Choroid plexus epithelial cell (primary cell): ENCODE results near the gene PNRC2.
A peak's percentile ranks its signal among the peaks of the same experiment; 100 is the strongest.
"Not testable (repeated sequence)": the region's sequence is repeated elsewhere in the genome, so short reads cannot be mapped to it uniquely, and the experiment has no call there.

Source experiments
- DNase-seq: peaks from one replicate; pipeline ENCODE4 v3.0.0-alpha.2; 2010; ENCODE audit warnings: low read depth
- H3K4me3 ChIP-seq: 2 replicates; pipeline ENCODE4 v1.5.1; 2011; ENCODE audit warnings: low read depth, mild to moderate bottlenecking, control low read depth, low read length, moderate library complexity
- TF ChIP-seq, protein P1 (sequence below): conservative IDR thresholded peaks from 2 replicates; pipeline ENCODE4 v1.5.1; 2011; ENCODE audit warnings: low read depth, mild to moderate bottlenecking, control low read depth, inconsistent platforms, low read length, moderate library complexity

The PNRC2 gene

DNA sequence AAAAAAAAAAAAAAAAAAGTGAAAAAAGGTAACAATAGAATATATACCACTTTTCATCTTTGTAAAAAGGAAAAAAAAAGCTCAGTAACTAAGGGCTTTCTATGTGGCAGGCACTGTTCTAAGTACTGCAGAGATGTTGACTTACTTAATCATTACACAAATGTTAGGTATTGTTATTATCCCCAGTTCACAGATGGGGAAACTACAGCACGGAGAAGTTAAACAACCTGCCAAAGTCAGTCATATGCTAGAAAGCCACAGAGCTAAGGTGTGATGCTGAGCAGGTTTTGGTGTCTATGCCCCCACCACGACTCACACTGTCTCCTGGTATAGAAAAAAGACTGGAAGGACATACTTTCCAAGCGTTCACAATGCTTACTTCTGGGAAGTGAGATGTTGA lies 6.6 kb upstream of the PNRC2 start:
- no peak for DNase-seq
- no peak overlapping the region for H3K4me3 ChIP-seq
- TF ChIP-seq, protein P1, sequence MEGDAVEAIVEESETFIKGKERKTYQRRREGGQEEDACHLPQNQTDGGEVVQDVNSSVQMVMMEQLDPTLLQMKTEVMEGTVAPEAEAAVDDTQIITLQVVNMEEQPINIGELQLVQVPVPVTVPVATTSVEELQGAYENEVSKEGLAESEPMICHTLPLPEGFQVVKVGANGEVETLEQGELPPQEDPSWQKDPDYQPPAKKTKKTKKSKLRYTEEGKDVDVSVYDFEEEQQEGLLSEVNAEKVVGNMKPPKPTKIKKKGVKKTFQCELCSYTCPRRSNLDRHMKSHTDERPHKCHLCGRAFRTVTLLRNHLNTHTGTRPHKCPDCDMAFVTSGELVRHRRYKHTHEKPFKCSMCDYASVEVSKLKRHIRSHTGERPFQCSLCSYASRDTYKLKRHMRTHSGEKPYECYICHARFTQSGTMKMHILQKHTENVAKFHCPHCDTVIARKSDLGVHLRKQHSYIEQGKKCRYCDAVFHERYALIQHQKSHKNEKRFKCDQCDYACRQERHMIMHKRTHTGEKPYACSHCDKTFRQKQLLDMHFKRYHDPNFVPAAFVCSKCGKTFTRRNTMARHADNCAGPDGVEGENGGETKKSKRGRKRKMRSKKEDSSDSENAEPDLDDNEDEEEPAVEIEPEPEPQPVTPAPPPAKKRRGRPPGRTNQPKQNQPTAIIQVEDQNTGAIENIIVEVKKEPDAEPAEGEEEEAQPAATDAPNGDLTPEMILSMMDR, result no peak

DNA sequence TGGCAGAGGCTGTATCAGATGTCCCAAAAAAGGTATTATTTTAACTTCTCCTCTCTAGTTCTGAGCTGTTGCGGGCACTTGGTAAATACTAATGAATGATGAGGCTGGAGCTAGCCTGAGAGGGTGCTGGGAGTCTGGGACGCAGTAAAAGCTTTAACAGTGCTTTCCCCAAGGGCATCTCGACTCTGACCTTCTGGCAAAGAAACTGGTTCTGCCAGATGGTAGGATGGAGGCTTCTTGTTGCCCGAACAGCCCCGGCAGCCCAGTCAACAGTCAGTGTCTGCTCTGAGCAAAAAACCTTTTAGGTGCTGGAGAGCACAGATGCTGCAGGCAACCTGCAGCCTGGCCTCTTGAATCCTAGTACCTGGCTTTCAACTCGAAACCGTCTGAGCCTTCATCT lies 2.5 kb upstream of the PNRC2 start:
- DNase-seq, result no peak
- no peak overlapping the region for H3K4me3 ChIP-seq
- TF ChIP-seq, protein P1, result no peak

DNA sequence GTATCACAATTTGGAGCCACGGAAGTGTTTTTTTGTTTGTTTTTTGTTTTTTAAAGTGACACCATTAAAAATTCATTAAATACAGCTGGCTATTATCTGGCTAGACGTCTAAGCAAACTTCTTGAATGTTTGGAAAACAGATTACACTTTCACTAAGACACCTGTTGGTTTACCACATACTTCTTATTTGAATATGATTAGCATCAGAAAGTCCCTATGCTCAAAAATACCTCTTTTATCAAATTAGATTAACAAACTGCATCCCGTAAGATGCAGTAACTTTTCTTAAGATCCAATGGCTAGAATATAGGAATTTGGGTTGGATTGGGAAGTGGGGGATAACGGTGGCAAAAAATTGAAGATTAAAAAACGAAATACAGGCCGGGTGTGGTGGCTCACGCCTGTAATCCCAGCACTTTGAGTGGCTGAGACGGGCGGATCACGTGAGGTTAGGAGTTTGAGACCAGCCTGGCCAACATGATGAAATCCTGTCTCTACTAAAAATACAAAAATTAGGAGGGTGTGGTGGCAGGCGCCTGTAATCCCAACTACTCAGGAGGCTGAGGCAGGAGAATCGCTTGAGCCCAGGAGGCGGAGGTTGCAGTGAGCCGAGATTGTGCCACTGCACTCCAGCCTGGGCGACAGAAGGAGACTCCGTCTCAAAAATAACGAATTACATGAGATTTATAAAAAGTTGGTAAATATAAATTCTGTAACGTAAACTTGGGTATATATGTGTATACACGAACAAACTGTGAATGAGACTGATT lies 1.4 kb upstream of the PNRC2 start:
- H3K4me3 ChIP-seq, result peak overlapping the region; percentile 71
- DNase-seq, result not testable (repeated sequence)

DNA sequence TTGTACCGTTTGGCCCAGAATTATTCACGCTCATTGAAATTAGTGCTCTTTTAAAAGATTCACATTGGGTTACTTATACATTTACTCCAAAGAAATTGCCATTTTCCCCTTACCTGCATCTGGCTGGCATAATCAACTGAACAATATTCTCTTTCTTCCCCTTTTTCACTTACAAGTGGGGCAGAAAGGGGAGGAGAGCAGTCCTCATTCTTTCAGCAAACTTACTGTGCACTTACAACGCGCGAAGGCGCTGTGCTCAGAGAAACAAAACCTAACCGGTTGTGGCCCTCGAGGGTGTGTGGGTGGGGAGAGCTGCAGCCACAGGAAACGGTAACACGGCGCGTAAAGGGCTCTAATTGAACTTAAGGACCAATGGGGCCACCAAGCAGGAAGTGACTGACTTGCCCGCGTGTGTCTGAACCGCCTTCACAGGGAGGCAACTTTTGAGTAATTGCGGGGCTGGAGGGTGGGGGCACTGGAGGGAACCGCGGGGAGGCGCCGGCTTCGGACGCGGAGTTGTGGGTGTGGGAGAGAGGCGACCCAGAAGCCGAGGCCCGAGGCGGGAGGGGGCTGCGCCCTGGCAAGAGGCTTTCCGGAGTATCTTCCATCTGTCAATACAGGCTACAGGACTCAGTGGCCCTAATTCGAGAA lies 693 bp upstream of the PNRC2 start:
- peak; percentile 94 for DNase-seq
- H3K4me3 ChIP-seq, result peak overlapping the region; percentile 71
- TF ChIP-seq, protein P1, result peak; percentile 74

DNA sequence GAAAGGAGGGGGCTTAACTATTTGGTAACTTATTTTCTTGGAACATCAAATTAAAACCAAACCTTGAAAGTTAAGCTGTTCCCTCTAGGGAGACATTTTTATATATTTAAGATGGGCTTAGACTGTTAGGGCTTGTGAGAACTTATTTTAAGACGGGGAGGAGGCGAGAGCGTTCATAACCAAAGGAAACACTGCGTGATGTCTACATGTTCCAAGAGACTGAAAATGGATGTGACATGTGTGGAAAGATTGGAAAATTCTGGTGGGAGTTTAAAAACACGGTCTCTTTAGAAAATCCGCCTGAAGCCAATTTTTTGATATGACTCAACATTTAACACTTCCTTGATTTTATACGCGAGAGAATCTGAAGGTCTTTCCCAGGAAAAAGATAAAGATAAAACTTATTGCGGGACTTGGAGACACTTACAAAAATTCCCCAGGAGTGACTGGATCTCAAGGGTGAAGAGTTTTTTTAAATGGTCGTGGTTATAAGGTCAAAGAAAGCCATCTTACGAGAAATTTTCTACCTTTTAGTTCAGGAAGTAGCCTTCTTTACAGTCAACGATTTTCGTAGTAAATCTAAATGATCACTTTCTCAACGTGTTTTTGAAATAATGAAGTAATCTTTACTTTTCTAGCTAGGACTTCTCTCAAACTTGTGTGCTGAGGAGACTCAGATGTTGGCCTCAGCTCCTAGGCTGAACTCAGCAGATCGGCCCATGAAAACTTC lies 828 bp downstream of the PNRC2 start:
- TF ChIP-seq, protein P1, result no peak
- peak; percentile 51 for DNase-seq
- H3K4me3 ChIP-seq, result peak overlapping the region; percentile 71

DNA sequence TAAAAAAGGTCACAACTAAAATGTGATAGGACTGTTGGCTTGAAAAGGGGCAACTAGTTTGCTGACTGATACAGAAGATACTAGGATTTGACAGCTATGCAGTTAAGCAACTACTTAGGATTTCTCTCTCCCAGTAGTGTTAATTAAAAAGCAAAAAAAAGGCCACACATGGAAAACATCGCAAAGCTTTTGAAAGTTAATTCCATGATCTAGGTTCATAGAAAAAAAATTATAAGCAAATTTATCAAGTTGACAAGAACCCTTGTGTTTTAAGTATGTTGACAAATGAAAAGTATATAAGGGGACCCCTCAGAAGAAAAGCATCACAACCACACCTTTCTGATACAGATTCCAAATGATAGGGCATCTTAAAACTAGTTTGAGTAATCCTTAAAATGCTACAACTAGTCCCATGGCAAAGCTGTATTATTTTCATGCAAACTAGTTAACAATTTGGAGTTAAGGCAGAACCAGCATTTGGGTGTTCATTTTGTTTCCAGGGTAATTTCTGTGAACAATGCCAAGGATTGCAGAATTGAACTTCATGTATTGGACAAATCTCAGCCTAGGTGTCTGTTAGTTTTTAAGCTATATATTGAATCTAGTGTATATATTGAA lies 4.1 kb downstream of the PNRC2 start:
- no peak overlapping the region for H3K4me3 ChIP-seq
- TF ChIP-seq, protein P1, result no peak
- DNase-seq, result no peak

- no peak for DNase-seq
- no peak overlapping the region for H3K4me3 ChIP-seq
- TF ChIP-seq, protein P1, result no peak
These were observed 4.6 kb downstream of the PNRC2 start for GRCh38 chr1:23964235-23964668.
